Activated T-helper 2 cell treated with anti-CD3 and anti-CD28 coated beads, Interferon-gamma antibody, Interleukin-2, Interleukin-4, amounts not matched to agents 10 μg/mL and 5 μg/mL and 100 μg/mL, durations not matched to agents 14 hours and 24 hours and 36 hours (primary cell): Measurements from ENCODE around the gene METTL2B. TPM values are rescaled to one million over a fixed set of nuclear protein-coding genes. Genes with fewer than 3 reads are reported as not detected.
"Not testable (repeated sequence)": the region's sequence is repeated elsewhere in the genome, so short reads cannot be mapped to it uniquely, and the experiment has no call there.

ENCODE experiments used
- DNase-seq: peaks from one replicate; pipeline ENCODE4 v3.0.0; 2021; ENCODE audit warnings: low spot score
- H3K27ac Mint-ChIP-seq: one replicate; pipeline ENCODE4 v1.8.0; 2021; ENCODE audit warnings: mixed read lengths
- H3K27me3 Mint-ChIP-seq: one replicate; pipeline ENCODE4 v1.8.0; 2021; ENCODE audit warnings: low read depth, mixed read lengths
- H3K36me3 Mint-ChIP-seq: one replicate; pipeline ENCODE4 v1.8.0; 2021; ENCODE audit warnings: low read depth, mixed read lengths
- H3K4me1 Mint-ChIP-seq: one replicate; pipeline ENCODE4 v1.8.0; 2021; ENCODE audit warnings: low read depth, mixed read lengths
- H3K4me3 Mint-ChIP-seq: one replicate; pipeline ENCODE4 v1.8.0; 2021; ENCODE audit warnings: low read depth, mild to moderate bottlenecking, moderate library complexity, mixed read lengths
- H3K9me3 Mint-ChIP-seq: one replicate; pipeline ENCODE4 v1.8.0; 2021; ENCODE audit warnings: mixed read lengths
- intact Hi-C: fragments of 100-400 bp; cut with micrococcal nuclease; formaldehyde crosslinking; loops from one replicate; pipeline ENCODE4 v1.15.1; 2023
- total RNA-seq: library from RNA; stranded (reverse); gene quantifications from 2 replicates; pipeline ENCODE4 v1.2.3, GENCODE V29; 2022

Gene METTL2B
- 46.9 and 52.4 TPM in 2 replicates for total RNA-seq

DNA sequence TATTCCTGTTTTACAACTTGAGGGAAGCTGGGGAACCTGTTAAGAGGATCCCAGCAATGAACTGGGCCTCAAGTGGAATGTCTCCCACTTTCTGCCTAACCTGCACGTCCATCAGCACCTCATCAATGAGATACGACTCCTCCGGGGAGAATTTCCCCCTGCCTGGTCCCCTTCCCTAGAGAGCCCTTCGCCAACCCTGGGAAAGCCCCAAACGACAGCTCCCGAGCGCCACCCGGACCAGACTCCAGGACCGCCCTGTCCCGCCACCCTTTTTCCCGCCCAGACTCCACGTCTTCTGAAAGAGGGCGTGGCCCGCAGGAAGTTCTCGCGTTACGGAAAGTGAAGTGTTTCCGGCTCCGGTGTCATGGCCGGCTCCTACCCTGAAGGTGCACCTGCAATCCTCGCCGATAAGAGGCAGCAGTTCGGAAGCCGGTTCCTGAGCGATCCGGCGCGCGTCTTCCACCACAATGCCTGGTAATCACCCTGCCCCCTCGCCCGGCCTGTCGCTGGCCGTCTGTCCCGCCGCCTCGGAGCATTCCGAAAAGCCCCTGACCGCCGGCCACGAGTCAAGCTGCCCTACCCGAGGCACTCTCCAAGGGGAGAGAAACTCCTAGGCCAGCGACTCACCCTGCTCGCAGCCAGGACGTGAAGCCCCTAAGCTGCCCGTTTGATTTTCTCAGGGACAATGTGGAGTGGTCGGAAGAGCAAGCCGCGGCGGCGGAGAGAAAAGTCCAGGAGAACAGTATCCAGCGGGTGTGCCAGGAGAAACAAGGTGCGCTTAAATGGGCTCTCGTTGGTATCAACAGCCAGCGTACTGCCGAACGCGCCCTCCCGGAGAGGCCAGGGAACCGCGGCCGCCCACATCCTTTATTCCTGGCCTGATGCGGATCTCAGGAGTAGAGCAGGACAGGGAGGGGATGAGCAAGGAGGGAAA lies at the start of gene METTL2B:
Gene METTL2B (plus strand): TSS at position 347 of the 934 bp plus-strand sequence. CDS start 18 bp downstream, at position 365.
- not testable (repeated sequence) for H3K27me3 Mint-ChIP-seq, H3K9me3 Mint-ChIP-seq
- peak; percentile 93 for DNase-seq
- H3K4me3 Mint-ChIP-seq = peak within 1 kb of the TSS; percentile 95
- H3K4me1 Mint-ChIP-seq = peaks cover 19% of the 10 kb centered on the region
- H3K36me3 Mint-ChIP-seq = peaks cover 40% of the 10 kb centered on the region
- peak within 1 kb of the TSS; percentile 96 for H3K27ac Mint-ChIP-seq
- intact Hi-C loops = loop anchor here (1.0 to 2.0 kb wide), 3 partner anchors 18 to 134 kb away; partner anchors contain the start of gene RBM28

- intact Hi-C loops = loop anchor here (1.0 to 10.0 kb wide), 4 partner anchors 17 to 457 kb away; no protein-coding TSS in a partner anchor
- Mint-ChIP-seq H3K9me3 (no peaks in the 10 kb centered on the region), H3K36me3 (no peaks in the 10 kb centered on the region), H3K27ac (no peak overlapping the region), H3K4me1 (peaks cover 14% of the 10 kb centered on the region), H3K27me3 (no peaks in the 10 kb centered on the region), H3K4me3 (no peak overlapping the region)
- no peak for DNase-seq
Measured at GRCh38 chr7:128427289-128427891, 49.2 kb upstream of the METTL2B start.

- H3K9me3 Mint-ChIP-seq = no peaks in the 10 kb centered on the region
- H3K4me1 Mint-ChIP-seq = peaks cover 14% of the 10 kb centered on the region
- intact Hi-C loops = no loop called here
- peaks cover 2% of the 10 kb centered on the region for H3K27me3 Mint-ChIP-seq
- H3K36me3 Mint-ChIP-seq = no peaks in the 10 kb centered on the region
- H3K27ac Mint-ChIP-seq = peak overlapping the region; percentile 12
- H3K4me3 Mint-ChIP-seq = no peak overlapping the region
- DNase-seq = no peak
Measured at GRCh38 chr7:128430207-128430606, 46.3 kb upstream of the METTL2B start.

DNA sequence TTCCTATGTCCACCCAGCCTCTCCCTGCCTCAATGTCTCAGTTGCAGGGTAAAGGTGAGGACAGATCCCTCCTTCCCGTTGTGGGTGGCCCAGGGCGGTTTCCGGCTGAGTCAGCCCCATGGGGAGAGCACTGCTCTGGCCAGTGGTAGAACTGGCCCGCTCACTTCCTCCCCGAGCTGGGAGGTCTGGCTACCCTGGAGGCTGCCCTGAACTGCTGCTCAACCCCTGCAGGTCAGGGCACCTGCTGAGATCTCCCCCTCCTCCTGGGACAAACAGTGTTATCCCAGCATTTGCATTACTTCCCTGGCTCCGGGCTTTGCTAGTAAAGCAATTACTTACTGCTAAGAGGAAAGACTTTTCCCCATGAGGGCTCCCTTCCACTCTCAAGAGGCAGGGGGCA lies 45.3 kb upstream of the METTL2B start:
- peaks cover 14% of the 10 kb centered on the region for H3K4me1 Mint-ChIP-seq
- H3K27ac Mint-ChIP-seq = no peak overlapping the region
- H3K27me3 Mint-ChIP-seq = peaks cover 2% of the 10 kb centered on the region
- H3K36me3 Mint-ChIP-seq = no peaks in the 10 kb centered on the region
- H3K9me3 Mint-ChIP-seq = no peaks in the 10 kb centered on the region
- no peak for DNase-seq
- intact Hi-C loops = no loop called here
- no peak overlapping the region for H3K4me3 Mint-ChIP-seq

DNA sequence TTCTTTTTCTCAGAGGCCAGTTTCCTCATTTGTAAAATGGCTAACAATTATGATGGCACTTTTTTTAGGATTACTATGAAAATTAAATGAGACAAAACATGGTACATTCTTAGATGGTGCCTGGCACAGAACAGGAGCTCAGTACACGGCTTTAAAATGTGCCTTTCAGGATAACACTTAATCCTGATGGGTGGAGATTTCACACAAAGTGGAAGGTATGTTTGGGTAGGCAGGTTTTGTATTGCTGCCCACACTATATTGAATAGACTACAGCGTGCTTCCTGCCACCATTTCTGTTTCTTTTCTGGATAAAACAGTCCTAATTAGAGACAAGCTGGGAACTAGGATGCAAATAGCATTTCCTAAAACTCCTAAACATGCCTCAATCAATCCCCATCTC lies 44.8 kb upstream of the METTL2B start:
- no peak overlapping the region for H3K4me3 Mint-ChIP-seq
- intact Hi-C loops = no loop called here
- no peaks in the 10 kb centered on the region for H3K36me3 Mint-ChIP-seq
- DNase-seq = no peak
- H3K27ac Mint-ChIP-seq = no peak overlapping the region
- H3K4me1 Mint-ChIP-seq = peaks cover 14% of the 10 kb centered on the region
- H3K9me3 Mint-ChIP-seq = no peaks in the 10 kb centered on the region
- peaks cover 2% of the 10 kb centered on the region for H3K27me3 Mint-ChIP-seq

DNA sequence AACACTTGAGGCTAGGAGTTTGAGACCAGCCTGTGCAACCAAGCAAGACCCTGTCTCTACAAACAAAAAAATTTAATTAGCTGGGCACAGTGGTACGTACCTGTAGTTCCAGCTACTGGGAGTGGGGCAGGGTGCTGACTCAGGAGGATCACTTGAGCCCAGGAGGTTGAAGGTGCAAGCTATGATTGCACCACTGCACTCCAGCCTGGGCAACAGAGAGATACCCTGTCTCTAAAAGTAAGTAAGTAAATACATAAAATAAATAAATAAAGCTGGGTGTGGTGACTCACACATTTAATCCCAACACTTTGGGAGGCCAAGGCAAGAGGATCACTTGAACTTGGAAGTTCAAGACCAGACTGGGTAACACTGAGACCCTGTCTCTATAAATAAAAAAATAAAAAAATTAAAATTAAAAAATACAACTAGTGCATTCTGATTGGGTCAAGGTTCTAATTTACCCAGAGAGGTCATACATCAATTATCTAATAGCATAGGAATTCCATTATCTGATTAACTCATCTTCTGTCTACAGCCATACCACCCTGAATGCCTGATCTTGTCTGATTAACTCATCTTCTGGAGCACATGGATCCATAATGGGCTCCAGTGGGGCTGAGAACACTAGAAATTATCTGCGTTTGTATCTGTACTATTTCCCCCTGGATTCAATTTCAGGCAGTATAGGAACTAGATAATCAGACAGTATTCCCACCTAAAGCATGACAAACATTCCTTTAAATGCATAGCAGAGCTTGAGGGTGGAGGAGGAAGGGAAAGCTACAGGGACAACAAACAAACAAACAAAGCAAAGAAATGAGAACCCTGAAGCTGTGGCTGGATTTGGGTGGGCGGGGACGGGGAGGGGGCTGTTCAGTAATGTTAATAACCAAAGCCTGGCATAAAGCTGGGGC lies 41.9 kb upstream of the METTL2B start:
- H3K27me3 Mint-ChIP-seq = peaks cover 2% of the 10 kb centered on the region
- no peak for DNase-seq
- peaks cover 5% of the 10 kb centered on the region for H3K4me1 Mint-ChIP-seq
- H3K27ac Mint-ChIP-seq = no peak overlapping the region
- H3K4me3 Mint-ChIP-seq = no peak overlapping the region
- intact Hi-C loops = no loop called here
- no peaks in the 10 kb centered on the region for H3K9me3 Mint-ChIP-seq
- no peaks in the 10 kb centered on the region for H3K36me3 Mint-ChIP-seq

GRCh38 chr7:128435327-128435686 lies 41.2 kb upstream of the METTL2B start:
- no peaks in the 10 kb centered on the region for H3K9me3 Mint-ChIP-seq
- H3K36me3 Mint-ChIP-seq = no peaks in the 10 kb centered on the region
- H3K27ac Mint-ChIP-seq = no peak overlapping the region
- H3K4me3 Mint-ChIP-seq = no peak overlapping the region
- intact Hi-C loops = no loop called here
- H3K4me1 Mint-ChIP-seq = peaks cover 4% of the 10 kb centered on the region
- H3K27me3 Mint-ChIP-seq = peaks cover 2% of the 10 kb centered on the region
- no peak for DNase-seq

- H3K27ac Mint-ChIP-seq = no peak overlapping the region
- no peak overlapping the region for H3K4me3 Mint-ChIP-seq
- H3K36me3 Mint-ChIP-seq = no peaks in the 10 kb centered on the region
- intact Hi-C loops = no loop called here
- no peaks in the 10 kb centered on the region for H3K9me3 Mint-ChIP-seq
- H3K27me3 Mint-ChIP-seq = peaks cover 2% of the 10 kb centered on the region
- peaks cover 2% of the 10 kb centered on the region for H3K4me1 Mint-ChIP-seq
- DNase-seq = no peak
Measured at GRCh38 chr7:128437426-128438332, 38.9 kb upstream of the METTL2B start.

GRCh38 chr7:128442356-128442755 lies 34.2 kb upstream of the METTL2B start:
- intact Hi-C loops = no loop called here
- Mint-ChIP-seq H3K9me3 (no peaks in the 10 kb centered on the region), H3K4me3 (no peak overlapping the region), H3K4me1 (peaks cover 10% of the 10 kb centered on the region), H3K36me3 (no peaks in the 10 kb centered on the region), H3K27me3 (no peaks in the 10 kb centered on the region), H3K27ac (no peak overlapping the region)
- DNase-seq = no peak

GRCh38 chr7:128443831-128444600 lies 32.5 kb upstream of the METTL2B start:
- H3K27me3 Mint-ChIP-seq = no peaks in the 10 kb centered on the region
- peaks cover 17% of the 10 kb centered on the region for H3K4me1 Mint-ChIP-seq
- H3K4me3 Mint-ChIP-seq = no peak overlapping the region
- no peak overlapping the region for H3K27ac Mint-ChIP-seq
- no peaks in the 10 kb centered on the region for H3K9me3 Mint-ChIP-seq
- intact Hi-C loops = no loop called here
- DNase-seq = no peak
- H3K36me3 Mint-ChIP-seq = no peaks in the 10 kb centered on the region

- Mint-ChIP-seq H3K4me3 (no peak overlapping the region), H3K4me1 (peaks cover 30% of the 10 kb centered on the region)
Measured at GRCh38 chr7:128446306-128446705, 30.2 kb upstream of the METTL2B start.

More at GRCh38 chr7:128446306-128446705, 30.2 kb upstream of the METTL2B start:
- Mint-ChIP-seq H3K9me3 (no peaks in the 10 kb centered on the region), H3K27ac (no peak overlapping the region), H3K36me3 (no peaks in the 10 kb centered on the region), H3K27me3 (no peaks in the 10 kb centered on the region)
- intact Hi-C loops = no loop called here
- no peak for DNase-seq
